Stimulated activated CD4-positive, alpha-beta T cell treated with anti-CD3 and anti-CD28 coated beads, Interleukin-4, amount 100 ng/mL, for 1 hour (primary cell): ENCODE data around the gene TRIM71.

Experiments
- DNase-seq: peaks from one replicate; pipeline ENCODE4 v3.0.0-alpha.2; 2020

The TRIM71 gene

GRCh38 chr3:32869513-32870047, 51.8 kb downstream of the TRIM71 start:
- DNase-seq = no peak

GRCh38 chr3:32870373-32871095, 52.7 kb downstream of the TRIM71 start:
- no peak for DNase-seq

- DNase-seq = no peak
These were observed 53.5 kb downstream of the TRIM71 start for GRCh38 chr3:32871273-32871672.

- no peak for DNase-seq
These were observed 54.9 kb downstream of the TRIM71 start for GRCh38 chr3:32872487-32873382.

- DNase-seq = no peak
These were observed 55.8 kb downstream of the TRIM71 start for GRCh38 chr3:32873531-32874130.

- DNase-seq = no peak
These were observed 59.1 kb downstream of the TRIM71 start for GRCh38 chr3:32876920-32877319.

GRCh38 chr3:32877598-32877997, 59.8 kb downstream of the TRIM71 start:
- DNase-seq = no peak

GRCh38 chr3:32880225-32880624, 62.4 kb downstream of the TRIM71 start:
- DNase-seq = no peak

- no peak for DNase-seq
These were observed 63.8 kb downstream of the TRIM71 start for GRCh38 chr3:32881624-32882023.

GRCh38 chr3:32882189-32882588, 64.4 kb downstream of the TRIM71 start:
- no peak for DNase-seq

- DNase-seq = no peak
These were observed 64.8 kb downstream of the TRIM71 start for GRCh38 chr3:32882603-32883025.

GRCh38 chr3:32883817-32884216, 66.0 kb downstream of the TRIM71 start:
- no peak for DNase-seq

- DNase-seq = no peak
These were observed 66.8 kb downstream of the TRIM71 start for GRCh38 chr3:32884591-32884990.

- DNase-seq = no peak
These were observed 67.6 kb downstream of the TRIM71 start for GRCh38 chr3:32885283-32885901.

- DNase-seq = no peak
These were observed 68.5 kb downstream of the TRIM71 start for GRCh38 chr3:32886296-32886695.

- DNase-seq = no peak
These were observed 69.1 kb downstream of the TRIM71 start for GRCh38 chr3:32886911-32887310.

- DNase-seq = no peak
These were observed 70.9 kb downstream of the TRIM71 start for GRCh38 chr3:32888739-32889138.

- no peak for DNase-seq
These were observed 72.9 kb downstream of the TRIM71 start for GRCh38 chr3:32890420-32891276.

- DNase-seq = no peak
These were observed 73.6 kb downstream of the TRIM71 start for GRCh38 chr3:32891365-32891764.

- no peak for DNase-seq
These were observed 75.1 kb downstream of the TRIM71 start for GRCh38 chr3:32892625-32893598.

- DNase-seq = no peak
These were observed 77.2 kb downstream of the TRIM71 start for GRCh38 chr3:32894977-32895376.
